H7 (cell line): Measurements from ENCODE around the gene ZSCAN20. TPM values are rescaled to one million over a fixed set of nuclear protein-coding genes. Genes with fewer than 3 reads are reported as not detected.
"Not testable (repeated sequence)": the region's sequence is repeated elsewhere in the genome, so short reads cannot be mapped to it uniquely, and the experiment has no call there.

ENCODE experiments used
- DNase-seq: peaks from one replicate; pipeline ENCODE4 v3.0.0; 2012
- H3K27me3 ChIP-seq: 2 replicates; pipeline ENCODE4 v1.6.0; 2011; ENCODE audit warnings: mild to moderate bottlenecking, low read length; ENCODE audit not compliant: control insufficient read depth, insufficient read depth
- H3K36me3 ChIP-seq: replicated peaks from 2 replicates; pipeline ENCODE4 v1.5.1; 2011; ENCODE audit warnings: low read length; ENCODE audit not compliant: control insufficient read depth, insufficient read depth
- H3K4me3 ChIP-seq: 2 replicates; pipeline ENCODE4 v1.5.1; 2011; ENCODE audit warnings: low read depth, mild to moderate bottlenecking, control low read depth, low read length, moderate library complexity; ENCODE audit not compliant: insufficient read depth
- total RNA-seq: library from RNA; depleted of rRNA; stranded (reverse); fragments of >200 nt; shearing (Covaris generic); gene quantifications from 2 replicates; pipeline ENCODE4 v1.2.3, GENCODE V29; 2014

Gene ZSCAN20
- total RNA-seq, 1 experiment from 2014 or later = 5.3 TPM

DNA sequence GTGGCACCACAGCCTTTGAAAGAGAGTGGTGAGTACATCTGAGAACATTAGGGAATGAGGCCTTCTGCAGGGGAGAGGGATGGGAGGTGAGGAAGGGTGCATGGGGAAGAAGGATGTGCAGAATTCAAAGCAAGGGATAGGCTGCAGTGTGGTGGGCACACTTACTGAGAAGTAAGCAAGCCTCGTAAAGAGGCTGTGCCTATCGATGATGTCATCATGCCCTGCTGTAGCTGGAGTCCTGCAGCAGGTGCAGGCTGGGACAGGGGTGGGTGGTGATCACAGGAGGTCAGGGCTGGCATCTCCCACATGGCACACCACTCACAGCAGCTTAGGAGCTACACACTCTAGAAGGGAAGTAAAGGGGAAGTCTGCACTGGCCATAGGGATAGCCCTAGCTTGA lies 16.2 kb downstream of the ZSCAN20 start:
- Histone ChIP-seq H3K36me3 (peaks cover 5% of the 10 kb centered on the region; the same call in 1 of the 2 replicates), H3K4me3 (no peak overlapping the region), H3K27me3 (no peaks in the 10 kb centered on the region)
- DNase-seq = no peak

GRCh38 chr1:33494929-33495328 lies 22.5 kb downstream of the ZSCAN20 start:
- no peak for DNase-seq
- Histone ChIP-seq H3K36me3 (peaks cover 11% of the 10 kb centered on the region), H3K4me3 (no peak overlapping the region)

DNA sequence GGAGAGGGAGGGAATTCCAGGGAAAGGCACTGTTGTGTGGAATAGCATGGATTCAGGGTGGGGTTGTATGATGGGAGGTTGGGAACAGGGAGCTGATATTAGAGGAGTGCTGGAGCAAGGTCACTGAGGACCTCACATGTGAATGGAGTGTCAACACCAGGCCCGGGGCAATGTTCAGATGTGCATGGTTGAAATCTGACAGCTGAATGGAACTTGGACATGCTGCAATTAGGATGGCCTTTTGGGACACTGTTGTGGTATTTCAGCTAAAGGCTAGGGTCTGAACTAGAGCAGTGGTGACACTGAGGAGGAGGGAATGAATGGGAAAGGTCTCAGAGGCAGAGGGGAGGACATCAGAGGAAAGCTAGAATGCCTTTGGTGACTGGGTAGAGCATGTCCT lies 25.0 kb downstream of the ZSCAN20 start:
- no peak for DNase-seq
- Histone ChIP-seq H3K36me3 (peaks cover 9% of the 10 kb centered on the region), H3K4me3 (no peak overlapping the region), H3K27me3 (no peaks in the 10 kb centered on the region)

More at GRCh38 chr1:33494929-33495328, 22.5 kb downstream of the ZSCAN20 start:
- no peaks in the 10 kb centered on the region for H3K27me3 ChIP-seq

- H3K27me3 ChIP-seq = no peaks in the 10 kb centered on the region
- H3K36me3 ChIP-seq = no peaks in the 10 kb centered on the region
- DNase-seq = peak; percentile 66
- no peak overlapping the region for H3K4me3 ChIP-seq
Observed at GRCh38 chr1:33500547-33500946, 28.1 kb downstream of the ZSCAN20 start.

- H3K36me3 ChIP-seq = no peaks in the 10 kb centered on the region
Observed at GRCh38 chr1:33501309-33501708, 28.9 kb downstream of the ZSCAN20 start.

GRCh38 chr1:33501774-33502173 lies 29.3 kb downstream of the ZSCAN20 start:
- no peaks in the 10 kb centered on the region for H3K27me3 ChIP-seq
- no peak for DNase-seq
- H3K36me3 ChIP-seq = no peaks in the 10 kb centered on the region
- no peak overlapping the region for H3K4me3 ChIP-seq

More at GRCh38 chr1:33501309-33501708, 28.9 kb downstream of the ZSCAN20 start:
- no peak overlapping the region for H3K4me3 ChIP-seq
- no peak for DNase-seq
- no peaks in the 10 kb centered on the region for H3K27me3 ChIP-seq

- H3K27me3 ChIP-seq = no peaks in the 10 kb centered on the region
- H3K36me3 ChIP-seq = no peaks in the 10 kb centered on the region
- no peak for DNase-seq
- no peak overlapping the region for H3K4me3 ChIP-seq
Observed at GRCh38 chr1:33502726-33503125, 30.3 kb downstream of the ZSCAN20 start.

- Histone ChIP-seq H3K36me3 (no peaks in the 10 kb centered on the region), H3K27me3 (no peaks in the 10 kb centered on the region), H3K4me3 (no peak overlapping the region)
- DNase-seq = no peak
Observed at GRCh38 chr1:33503506-33503905, 31.1 kb downstream of the ZSCAN20 start.

- Histone ChIP-seq H3K36me3 (no peaks in the 10 kb centered on the region), H3K4me3 (no peak overlapping the region), H3K27me3 (no peaks in the 10 kb centered on the region)
- no peak for DNase-seq
Observed at GRCh38 chr1:33507661-33508060, 35.2 kb downstream of the ZSCAN20 start.

GRCh38 chr1:33508151-33508550 lies 35.7 kb downstream of the ZSCAN20 start:
- Histone ChIP-seq H3K4me3 (no peak overlapping the region), H3K36me3 (no peaks in the 10 kb centered on the region), H3K27me3 (no peaks in the 10 kb centered on the region)
- no peak for DNase-seq

DNA sequence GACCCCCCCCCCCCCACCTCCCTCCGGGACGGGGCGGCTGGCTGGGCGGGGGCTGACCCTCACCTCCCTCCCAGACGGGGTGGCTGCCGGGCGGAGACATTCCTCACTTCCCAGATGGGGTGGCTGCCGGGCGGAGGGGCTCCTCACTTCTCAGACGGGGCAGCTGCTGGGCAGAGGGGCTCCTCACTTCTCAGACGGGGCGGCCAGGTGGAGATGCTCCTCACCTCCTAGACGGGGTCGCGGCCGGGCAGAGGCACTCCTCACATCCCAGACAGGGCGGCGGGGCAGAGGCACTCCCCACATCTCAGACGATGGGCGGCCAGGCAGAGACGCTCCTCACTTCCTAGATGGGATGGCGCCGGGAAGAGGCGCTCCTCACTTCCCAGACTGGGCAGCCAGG lies 36.8 kb downstream of the ZSCAN20 start:
- not testable (repeated sequence) for H3K27me3 ChIP-seq, DNase-seq, H3K4me3 ChIP-seq, H3K36me3 ChIP-seq

- H3K27me3 ChIP-seq = no peaks in the 10 kb centered on the region
- DNase-seq = no peak
- H3K4me3 ChIP-seq = no peak overlapping the region
Observed at GRCh38 chr1:33512226-33513011, 40.0 kb downstream of the ZSCAN20 start.

DNA sequence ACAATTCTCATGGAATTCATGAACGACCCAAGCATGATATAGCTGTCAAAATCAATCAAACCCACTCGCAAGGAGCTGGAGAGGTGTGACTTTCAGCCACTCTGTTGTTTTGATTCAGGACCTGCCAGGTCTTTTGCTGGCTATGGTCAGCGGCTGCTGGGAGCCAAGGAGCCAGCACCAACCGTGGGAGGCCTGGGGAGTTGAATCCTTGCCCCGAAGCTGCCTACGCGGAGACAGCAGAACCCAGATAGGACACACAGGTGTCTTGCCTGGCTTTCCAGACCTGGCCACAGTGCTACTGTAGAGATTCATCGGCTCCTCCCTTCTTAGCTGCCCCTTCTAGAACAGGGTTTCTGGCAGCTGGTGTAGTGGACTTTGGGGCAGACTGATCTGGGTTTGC lies 42.7 kb downstream of the ZSCAN20 start:
- H3K27me3 ChIP-seq = no peaks in the 10 kb centered on the region
- H3K4me3 ChIP-seq = no peak overlapping the region
- H3K36me3 ChIP-seq = no peaks in the 10 kb centered on the region
- no peak for DNase-seq

More at GRCh38 chr1:33512226-33513011, 40.0 kb downstream of the ZSCAN20 start:
- H3K36me3 ChIP-seq = no peaks in the 10 kb centered on the region

GRCh38 chr1:33515607-33516006 lies 43.2 kb downstream of the ZSCAN20 start:
- no peaks in the 10 kb centered on the region for H3K27me3 ChIP-seq
- H3K4me3 ChIP-seq = no peak overlapping the region
- no peak for DNase-seq
- no peaks in the 10 kb centered on the region for H3K36me3 ChIP-seq

DNA sequence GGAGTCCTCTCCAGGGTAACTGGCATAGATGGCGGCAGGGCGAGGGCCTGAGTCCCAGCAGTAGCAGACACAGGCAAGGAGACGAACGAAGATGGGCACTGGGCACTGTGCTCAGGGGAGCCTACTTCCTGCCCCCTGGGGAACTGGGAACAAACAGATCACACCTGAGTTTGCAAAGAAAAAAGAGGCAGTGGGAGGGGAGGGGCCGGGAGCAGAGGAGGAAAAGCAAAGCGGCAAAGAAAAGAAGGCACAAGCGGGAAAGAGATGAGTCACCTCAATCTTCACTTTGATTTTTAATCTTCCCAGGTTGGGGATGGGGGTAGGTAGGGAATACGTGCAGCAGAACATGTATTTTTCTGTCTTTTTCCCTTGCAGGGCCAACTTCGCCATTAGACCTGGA lies 44.0 kb downstream of the ZSCAN20 start:
- Histone ChIP-seq H3K4me3 (no peak overlapping the region), H3K27me3 (no peaks in the 10 kb centered on the region), H3K36me3 (no peaks in the 10 kb centered on the region)
- DNase-seq = peak; percentile 65
